ENCODE results near the gene COQ5. TPM values are rescaled to one million over a fixed set of nuclear protein-coding genes. Genes with fewer than 3 reads are reported as not detected.

The COQ5 gene
- total and polyA plus RNA-seq, 4 experiments from 2014 or later: 19.7 to 55.1 (median 28.4) TPM

- H3K36me3 Mint-ChIP-seq: peaks cover 19 to 38% of the 10 kb centered on the region in 2 donors
- intact Hi-C loops (cut with micrococcal nuclease): no loop called here
- POLR2A ChIA-PET (ENCODE audit: partially characterized antibody): interaction anchor here (0.6 to 1.1 kb wide), 4 partner anchors 9 to 190 kb away, joined by 3 to 4 read pairs (median 4); no protein-coding TSS in a partner anchor
Observed at GRCh38 chr12:120500581-120500980, 28.4 kb downstream of the COQ5 start.

GRCh38 chr12:120498870-120499515, 30.0 kb downstream of the COQ5 start:
- Histone ChIP-seq H3K27ac (ENCODE audit: low read depth, low read length) (peak overlapping the region; percentile 8), H3K4me3 (ENCODE audit: low read length in 2 of 2) (no peak overlapping the region), H3K9me3 (ENCODE audit: control insufficient read depth in 1 of 2, low read length in 2 of 2) (no peaks in the 10 kb centered on the region), H3K36me3 (ENCODE audit: insufficient read depth, low read length) (peaks cover 9% of the 10 kb centered on the region), H3K4me1 (ENCODE audit: insufficient read depth, low read length) (peaks cover 19% of the 10 kb centered on the region), H3K27me3 (ENCODE audit: insufficient read depth, low read length) (no peaks in the 10 kb centered on the region)
- ChIA-PET POLR2A (ENCODE audit: partially characterized antibody) (interaction anchor here (1.2 to 1.7 kb wide), 2 partner anchors 30 to 82 kb away, joined by 3 to 4 read pairs; partner anchors contain the start of genes COQ5 and POP5), CTCF (ENCODE audit: partially characterized antibody) (interaction anchor here (1.2 to 2.5 kb wide), 2 partner anchors 31 to 58 kb away, joined by 4 to 9 read pairs; no protein-coding TSS in a partner anchor)
- H3K27ac Mint-ChIP-seq: peak overlapping the region; percentile 28 to 91 (median 56)
- H3K27me3 Mint-ChIP-seq: no peaks in the 10 kb centered on the region
- no peaks in the 10 kb centered on the region for H3K9me3 Mint-ChIP-seq
- intact Hi-C loops (cut with micrococcal nuclease): no loop called here
- H3K4me1 Mint-ChIP-seq: peaks cover 23 to 52% (median 37%) of the 10 kb centered on the region in 4 donors
- no peak for DNase-seq
- H3K4me3 Mint-ChIP-seq: peak overlapping the region in 1 of 8 donors; percentile 91
- peaks cover 17 to 33% of the 10 kb centered on the region in 2 donors for H3K36me3 Mint-ChIP-seq

More at GRCh38 chr12:120500581-120500980, 28.4 kb downstream of the COQ5 start:
- Mint-ChIP-seq H3K27ac (peak overlapping the region; percentile 42 to 79 (median 64)), H3K4me3 (no peak overlapping the region), H3K27me3 (no peaks in the 10 kb centered on the region), H3K9me3 (no peaks in the 10 kb centered on the region), H3K4me1 (peaks cover 19 to 41% (median 29%) of the 10 kb centered on the region in 4 donors)
- H3K36me3 ChIP-seq (ENCODE audit: insufficient read depth, low read length): peaks cover 9% of the 10 kb centered on the region
- CTCF ChIA-PET (ENCODE audit: partially characterized antibody): interaction anchor here (0.8 to 2.5 kb wide), 3 partner anchors 30 to 34 kb away, joined by 3 to 9 read pairs (median 5); no protein-coding TSS in a partner anchor
- peaks cover 14% of the 10 kb centered on the region for H3K4me1 ChIP-seq (ENCODE audit: insufficient read depth, low read length)
- DNase-seq: peak in 1 of 5 donors; percentile 20
- H3K27ac ChIP-seq (ENCODE audit: low read depth, low read length): no peak overlapping the region
- H3K9me3 ChIP-seq (ENCODE audit: control insufficient read depth in 1 of 2, low read length in 2 of 2): no peaks in the 10 kb centered on the region
- no peaks in the 10 kb centered on the region for H3K27me3 ChIP-seq (ENCODE audit: insufficient read depth, low read length)
- no peak overlapping the region for H3K4me3 ChIP-seq (ENCODE audit: low read length in 2 of 2)

DNA sequence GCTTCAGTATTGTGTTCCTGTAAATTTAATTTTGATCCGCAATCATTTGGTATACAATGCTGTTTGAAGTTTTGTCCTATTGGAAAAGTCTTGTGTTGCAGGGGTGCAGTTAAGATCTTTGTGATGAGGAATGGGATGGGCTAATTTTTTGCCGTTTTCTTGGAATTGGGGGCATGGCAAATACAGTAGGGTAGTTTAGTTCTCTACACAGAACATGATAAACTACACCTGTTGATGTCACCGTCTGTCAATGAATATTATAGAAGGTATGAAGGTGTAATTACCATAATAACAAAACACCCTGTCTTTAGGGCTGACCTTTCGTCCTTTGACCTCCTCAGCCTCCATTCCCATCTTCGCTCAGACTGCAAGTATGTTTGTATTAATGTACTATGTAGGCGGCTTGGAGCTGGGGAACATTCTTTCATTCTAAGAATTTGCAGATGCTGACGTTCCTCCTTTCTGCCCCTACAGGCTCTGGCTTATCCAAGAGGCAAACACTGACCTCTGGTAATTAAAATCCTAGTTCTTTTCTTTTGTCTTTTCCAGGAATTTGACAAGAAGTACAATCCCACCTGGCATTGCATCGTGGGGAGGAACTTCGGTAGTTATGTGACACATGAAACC, 31.3 kb downstream of the COQ5 start:
- Histone ChIP-seq H3K27me3 (ENCODE audit: insufficient read depth, low read length) (no peaks in the 10 kb centered on the region), H3K9me3 (ENCODE audit: control insufficient read depth in 1 of 2, low read length in 2 of 2) (no peaks in the 10 kb centered on the region), H3K27ac (ENCODE audit: low read depth, low read length) (peak overlapping the region; percentile 82), H3K4me3 (ENCODE audit: low read length in 2 of 2) (peak overlapping the region; percentile 93 to 94), H3K4me1 (ENCODE audit: insufficient read depth, low read length) (peaks cover 19% of the 10 kb centered on the region), H3K36me3 (ENCODE audit: insufficient read depth, low read length) (no peaks in the 10 kb centered on the region)
- Mint-ChIP-seq H3K27ac (peak overlapping the region; percentile 63 to 94 (median 92)), H3K9me3 (no peaks in the 10 kb centered on the region), H3K36me3 (peaks cover 8 to 23% of the 10 kb centered on the region in 2 donors), H3K4me1 (peaks cover 23 to 52% (median 37%) of the 10 kb centered on the region in 4 donors), H3K27me3 (no peaks in the 10 kb centered on the region), H3K4me3 (peak overlapping the region; percentile 91 to 98 (median 94))
- intact Hi-C loops (cut with micrococcal nuclease): loop anchor here (2.0 kb wide), 1 partner anchor 59 kb away; the partner anchor contains the start of gene COX6A1
- no peak for DNase-seq
- POLR2A ChIA-PET (ENCODE audit: partially characterized antibody): interaction anchor here (1.0 to 4.5 kb wide), 9 partner anchors 18 to 297 kb away, joined by 3 to 42 read pairs (median 8); partner anchors contain the start of genes COQ5, GATC, RNU4-1 and RNU4-2
- CTCF ChIA-PET (ENCODE audit: partially characterized antibody): interaction anchor here (1.0 to 4.5 kb wide), 7 partner anchors 12 to 85 kb away, joined by 3 to 26 read pairs (median 5); partner anchors contain the start of gene SRSF9

DNA sequence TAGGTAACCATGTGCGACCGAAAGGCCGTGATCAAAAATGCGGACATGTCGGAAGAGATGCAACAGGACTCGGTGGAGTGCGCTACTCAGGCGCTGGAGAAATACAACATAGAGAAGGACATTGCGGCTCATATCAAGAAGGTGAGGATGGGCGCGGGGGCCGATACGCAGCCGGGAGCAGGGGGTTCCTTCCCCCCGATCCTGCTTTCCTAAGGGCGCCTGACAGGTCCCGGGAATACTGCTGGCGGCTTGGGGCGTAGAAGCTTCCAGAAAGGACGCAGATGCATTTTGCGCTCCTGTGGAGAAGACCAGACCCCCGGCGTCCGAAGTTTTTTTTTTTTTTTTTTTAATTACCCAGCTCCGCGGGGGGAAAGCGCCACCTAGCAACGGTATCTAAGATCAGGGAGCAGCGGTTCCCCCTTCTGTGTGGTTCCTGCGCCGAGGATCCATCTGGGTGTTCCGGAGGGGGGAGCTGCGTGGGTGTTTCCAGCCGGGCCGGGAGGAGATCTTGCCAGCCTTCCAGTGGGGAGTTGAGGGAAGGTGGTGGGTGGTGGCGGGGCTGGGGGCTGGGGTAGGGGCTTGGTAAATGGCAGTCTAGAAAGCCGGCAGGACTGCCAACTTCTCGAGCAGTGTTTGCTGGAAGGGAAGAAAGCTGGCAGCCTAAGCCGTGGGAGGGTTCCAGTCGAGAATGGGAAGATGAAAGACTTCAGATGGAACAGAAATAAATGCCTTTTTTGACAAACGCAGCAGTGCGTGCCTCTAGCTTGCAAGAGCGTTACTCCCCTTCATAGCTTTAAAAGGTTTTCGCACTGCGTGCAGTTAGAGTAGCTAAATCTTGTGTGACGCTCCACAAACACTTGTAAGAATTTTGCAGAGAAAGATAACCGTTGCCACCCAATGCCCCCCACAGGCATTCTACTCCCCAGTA, 32.3 kb downstream of the COQ5 start:
- Histone ChIP-seq H3K27me3 (ENCODE audit: insufficient read depth, low read length) (no peaks in the 10 kb centered on the region), H3K9me3 (ENCODE audit: control insufficient read depth in 1 of 2, low read length in 2 of 2) (no peaks in the 10 kb centered on the region), H3K4me1 (ENCODE audit: insufficient read depth, low read length) (peaks cover 19% of the 10 kb centered on the region), H3K36me3 (ENCODE audit: insufficient read depth, low read length) (no peaks in the 10 kb centered on the region), H3K27ac (ENCODE audit: low read depth, low read length) (peak overlapping the region; percentile 82), H3K4me3 (ENCODE audit: low read length in 2 of 2) (peak overlapping the region; percentile 93 to 94)
- no peaks in the 10 kb centered on the region for H3K27me3 Mint-ChIP-seq
- peak; percentile 41 to 69 (median 49) for DNase-seq
- peak overlapping the region; percentile 91 to 98 (median 94) for H3K4me3 Mint-ChIP-seq
- H3K36me3 Mint-ChIP-seq: peaks cover 8 to 23% of the 10 kb centered on the region in 2 donors
- H3K9me3 Mint-ChIP-seq: no peaks in the 10 kb centered on the region
- H3K4me1 Mint-ChIP-seq: peaks cover 23 to 52% (median 37%) of the 10 kb centered on the region in 4 donors
- H3K27ac Mint-ChIP-seq: peak overlapping the region; percentile 89 to 96 (median 93)
- ChIA-PET POLR2A (ENCODE audit: partially characterized antibody) (interaction anchor here (0.6 to 4.5 kb wide), 25 partner anchors 13 to 697 kb away, joined by 3 to 42 read pairs (median 4); partner anchors contain the start of genes COQ5, COX6A1, GATC and POP5), CTCF (ENCODE audit: partially characterized antibody) (interaction anchor here (0.7 to 4.5 kb wide), 17 partner anchors 8 to 169 kb away, joined by 3 to 26 read pairs (median 4); partner anchors contain the start of genes COX6A1, PLA2G1B and SRSF9)
- intact Hi-C loops (cut with micrococcal nuclease): loop anchor here (1.0 to 2.0 kb wide), 4 partner anchors 27 to 140 kb away; partner anchors contain the start of genes COX6A1, POP5 and SRSF9

DNA sequence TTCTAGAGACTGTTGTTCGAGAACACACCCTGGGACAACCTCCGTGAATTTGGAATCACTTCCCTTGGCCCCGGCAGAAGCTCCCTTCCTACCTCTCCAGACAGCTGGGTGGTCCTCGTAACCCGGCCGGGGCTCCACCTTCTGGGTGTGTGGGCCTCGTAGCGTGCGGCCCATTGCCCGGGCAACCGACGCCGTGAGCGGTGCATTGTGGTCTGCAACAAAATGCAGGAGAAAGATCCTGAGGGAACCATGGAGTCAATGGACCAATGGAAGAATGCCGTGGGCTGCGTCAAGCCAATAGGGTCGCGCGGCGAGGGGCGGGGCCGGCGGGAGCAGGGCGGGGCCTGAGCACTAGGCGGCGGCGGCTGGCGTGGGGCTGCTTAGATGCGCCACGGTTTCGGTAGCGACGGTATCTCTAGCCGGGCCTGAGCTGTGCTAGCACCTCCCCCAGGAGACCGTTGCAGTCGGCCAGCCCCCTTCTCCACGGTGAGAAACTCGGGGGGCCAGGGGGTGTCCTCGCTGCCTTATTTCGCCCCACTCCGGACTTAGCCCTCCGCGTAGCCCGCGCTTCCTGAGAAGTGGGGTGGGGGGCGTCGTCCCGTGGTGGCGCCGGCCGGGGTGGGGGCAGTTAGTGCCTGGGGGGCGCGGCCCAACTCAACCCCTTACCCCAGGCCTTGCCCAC, 33.1 kb downstream of the COQ5 start, which contains the start of gene DYNLL1:
Gene DYNLL1, plus strand, starts transcription at position 383 of the 682 bp plus-strand sequence. CDS start 309 bp downstream, outside the sequence.
- H3K27me3 ChIP-seq (ENCODE audit: insufficient read depth, low read length): no peaks in the 10 kb centered on the region
- H3K9me3 Mint-ChIP-seq: no peaks in the 10 kb centered on the region
- intact Hi-C loops (cut with micrococcal nuclease): loop anchor here (1.0 to 2.0 kb wide), 6 partner anchors 27 to 190 kb away; partner anchors contain the start of genes COQ5, COX6A1, POP5 and SRSF9
- peak within 1 kb of the TSS; percentile 82 for H3K27ac ChIP-seq (ENCODE audit: low read depth, low read length)
- peaks cover 19% of the 10 kb centered on the region for H3K4me1 ChIP-seq (ENCODE audit: insufficient read depth, low read length)
- ChIA-PET POLR2A (ENCODE audit: partially characterized antibody) (interaction anchor here (0.6 to 4.5 kb wide), 29 partner anchors 14 to 696 kb away, joined by 3 to 42 read pairs (median 4); partner anchors contain the start of genes COQ5, COX6A1, GATC and POP5), CTCF (ENCODE audit: partially characterized antibody) (interaction anchor here (0.7 to 4.5 kb wide), 12 partner anchors 9 to 169 kb away, joined by 3 to 26 read pairs (median 4); partner anchors contain the start of genes COX6A1, PLA2G1B and SRSF9)
- H3K36me3 Mint-ChIP-seq: peaks cover 8 to 23% of the 10 kb centered on the region in 2 donors
- H3K36me3 ChIP-seq (ENCODE audit: insufficient read depth, low read length): no peaks in the 10 kb centered on the region
- no peaks in the 10 kb centered on the region for H3K9me3 ChIP-seq (ENCODE audit: control insufficient read depth in 1 of 2, low read length in 2 of 2)
- peak within 1 kb of the TSS; percentile 91 to 98 (median 94) for H3K4me3 Mint-ChIP-seq
- H3K27me3 Mint-ChIP-seq: no peaks in the 10 kb centered on the region
- peaks cover 22 to 49% (median 37%) of the 10 kb centered on the region in 4 donors for H3K4me1 Mint-ChIP-seq
- DNase-seq: peak; percentile 96 to 98 (median 97)
- peak within 1 kb of the TSS; percentile 89 to 96 (median 94) for H3K27ac Mint-ChIP-seq
- peak within 1 kb of the TSS; percentile 93 to 94 for H3K4me3 ChIP-seq (ENCODE audit: low read length in 2 of 2)
